ENCODE measurements around the gene DTNA.

GRCh38 chr18:34794348-34794747 is 84.2 kb downstream of the DTNA start:
- TF ChIP-seq, protein P1, sequence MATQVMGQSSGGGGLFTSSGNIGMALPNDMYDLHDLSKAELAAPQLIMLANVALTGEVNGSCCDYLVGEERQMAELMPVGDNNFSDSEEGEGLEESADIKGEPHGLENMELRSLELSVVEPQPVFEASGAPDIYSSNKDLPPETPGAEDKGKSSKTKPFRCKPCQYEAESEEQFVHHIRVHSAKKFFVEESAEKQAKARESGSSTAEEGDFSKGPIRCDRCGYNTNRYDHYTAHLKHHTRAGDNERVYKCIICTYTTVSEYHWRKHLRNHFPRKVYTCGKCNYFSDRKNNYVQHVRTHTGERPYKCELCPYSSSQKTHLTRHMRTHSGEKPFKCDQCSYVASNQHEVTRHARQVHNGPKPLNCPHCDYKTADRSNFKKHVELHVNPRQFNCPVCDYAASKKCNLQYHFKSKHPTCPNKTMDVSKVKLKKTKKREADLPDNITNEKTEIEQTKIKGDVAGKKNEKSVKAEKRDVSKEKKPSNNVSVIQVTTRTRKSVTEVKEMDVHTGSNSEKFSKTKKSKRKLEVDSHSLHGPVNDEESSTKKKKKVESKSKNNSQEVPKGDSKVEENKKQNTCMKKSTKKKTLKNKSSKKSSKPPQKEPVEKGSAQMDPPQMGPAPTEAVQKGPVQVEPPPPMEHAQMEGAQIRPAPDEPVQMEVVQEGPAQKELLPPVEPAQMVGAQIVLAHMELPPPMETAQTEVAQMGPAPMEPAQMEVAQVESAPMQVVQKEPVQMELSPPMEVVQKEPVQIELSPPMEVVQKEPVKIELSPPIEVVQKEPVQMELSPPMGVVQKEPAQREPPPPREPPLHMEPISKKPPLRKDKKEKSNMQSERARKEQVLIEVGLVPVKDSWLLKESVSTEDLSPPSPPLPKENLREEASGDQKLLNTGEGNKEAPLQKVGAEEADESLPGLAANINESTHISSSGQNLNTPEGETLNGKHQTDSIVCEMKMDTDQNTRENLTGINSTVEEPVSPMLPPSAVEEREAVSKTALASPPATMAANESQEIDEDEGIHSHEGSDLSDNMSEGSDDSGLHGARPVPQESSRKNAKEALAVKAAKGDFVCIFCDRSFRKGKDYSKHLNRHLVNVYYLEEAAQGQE (IDR thresholded peaks at IDR 0.05; ENCODE audit: low read depth): no peak
- TF ChIP-seq ZBTB7A (IDR thresholded peaks at IDR 0.05; ENCODE audit: low read depth) (no peak), MAX (IDR thresholded peaks at IDR 0.05) (no peak), YY1 (IDR thresholded peaks at IDR 0.05; ENCODE audit: low read depth) (no peak), TCF12 (IDR thresholded peaks at IDR 0.05; ENCODE audit: low read depth) (no peak), EP300 (IDR thresholded peaks at IDR 0.05; ENCODE audit: borderline replicate concordance) (no peak), FOXM1 (IDR thresholded peaks at IDR 0.05; ENCODE audit: borderline replicate concordance, low read depth) (no peak), CREB1 (IDR thresholded peaks at IDR 0.05; ENCODE audit: low read depth) (no peak), NFIC (IDR thresholded peaks at IDR 0.05) (no peak), EGR1 (IDR thresholded peaks at IDR 0.05) (no peak)
